Activated CD8-positive, alpha-beta memory T cell treated with anti-CD3 and anti-CD28 coated beads, Interleukin-2, amount 50 U/mL, for 24 hours (primary cell): ENCODE measurements around the gene GNAS.
"Not testable (repeated sequence)": the region's sequence is repeated elsewhere in the genome, so short reads cannot be mapped to it uniquely, and the experiment has no call there.

Source experiments
- DNase-seq: peaks from one replicate; pipeline ENCODE4 v3.0.0-alpha.2; 2020; ENCODE audit errors: extremely low read depth

GNAS gene

DNA sequence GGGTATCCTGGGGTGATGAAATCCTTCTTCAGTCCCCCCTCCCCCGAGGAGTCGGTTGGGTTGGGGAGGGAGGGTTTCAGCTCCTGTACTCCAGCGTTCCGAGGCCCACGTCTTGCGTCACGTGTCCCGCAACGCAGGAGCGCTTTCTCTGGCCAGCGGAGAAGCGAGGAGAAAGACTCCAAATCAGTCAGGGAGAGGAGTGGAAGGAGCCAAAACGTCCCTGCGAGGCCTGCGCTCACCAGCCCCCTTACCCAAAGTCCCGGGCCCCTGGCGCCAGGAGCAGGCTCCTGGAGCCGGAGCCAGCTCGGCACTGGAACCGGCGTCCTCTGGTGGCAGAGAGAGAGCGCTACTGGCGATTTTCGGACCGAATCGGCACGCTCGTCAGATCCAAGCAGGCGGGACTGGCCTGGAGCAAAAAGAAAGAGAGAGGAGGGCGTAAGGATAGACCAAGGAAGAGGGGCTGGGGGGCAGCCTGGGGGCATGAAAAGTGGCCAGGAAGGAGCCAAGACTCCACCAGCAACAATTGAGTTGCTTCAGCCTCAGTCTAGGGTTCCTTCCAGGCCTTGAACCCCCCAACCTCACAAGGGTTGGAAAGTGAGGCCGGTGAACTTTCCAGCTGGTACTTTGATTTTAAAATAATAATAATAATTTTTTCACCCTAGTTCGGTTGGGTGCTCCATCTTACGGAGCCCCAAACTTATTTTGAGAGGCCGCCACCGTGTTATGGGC is at the start of gene GNAS:
TSS of gene GNAS (plus strand) at position 174 of the 729 bp plus-strand sequence.
- DNase-seq: no peak

DNA sequence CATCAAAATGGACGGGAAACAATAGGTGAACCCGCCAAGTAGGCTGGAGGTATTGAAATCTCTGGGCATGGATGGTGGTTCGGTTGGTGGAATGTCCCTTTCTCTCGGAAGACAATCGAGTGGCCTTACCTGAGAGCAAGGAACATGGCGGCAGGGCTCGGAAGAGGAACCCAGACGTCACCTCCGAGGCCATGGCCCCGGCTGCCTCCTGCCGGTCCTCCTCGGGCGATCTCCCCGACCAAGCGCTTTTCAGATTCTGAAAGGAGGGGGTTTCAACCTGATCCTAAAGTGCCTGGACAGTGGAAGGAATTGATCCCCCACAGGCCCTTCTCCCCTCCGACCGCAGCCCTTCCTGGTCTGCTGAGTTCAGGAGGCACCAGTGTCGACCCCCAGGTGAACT is 49.0 kb upstream of the GNAS start:
- DNase-seq: no peak

DNA sequence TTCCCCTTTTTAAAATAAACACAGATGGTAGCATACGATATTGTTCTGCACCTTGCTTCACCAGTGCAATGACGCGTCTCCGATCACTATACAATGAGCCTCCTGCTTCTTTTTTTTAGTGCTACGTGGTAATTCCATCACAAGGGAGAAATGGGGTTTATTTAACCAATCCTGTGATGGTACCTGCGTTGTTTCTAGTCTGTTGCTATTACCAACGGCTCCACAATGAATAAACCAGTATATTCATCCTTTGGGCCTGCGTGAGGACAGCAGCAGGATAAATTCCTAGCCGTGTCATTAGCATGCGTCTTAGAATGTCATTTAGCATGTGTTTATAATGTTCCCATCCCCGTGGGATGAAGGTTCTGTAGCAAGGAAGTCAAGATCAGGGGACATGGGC is 44.7 kb upstream of the GNAS start:
- no peak for DNase-seq

DNA sequence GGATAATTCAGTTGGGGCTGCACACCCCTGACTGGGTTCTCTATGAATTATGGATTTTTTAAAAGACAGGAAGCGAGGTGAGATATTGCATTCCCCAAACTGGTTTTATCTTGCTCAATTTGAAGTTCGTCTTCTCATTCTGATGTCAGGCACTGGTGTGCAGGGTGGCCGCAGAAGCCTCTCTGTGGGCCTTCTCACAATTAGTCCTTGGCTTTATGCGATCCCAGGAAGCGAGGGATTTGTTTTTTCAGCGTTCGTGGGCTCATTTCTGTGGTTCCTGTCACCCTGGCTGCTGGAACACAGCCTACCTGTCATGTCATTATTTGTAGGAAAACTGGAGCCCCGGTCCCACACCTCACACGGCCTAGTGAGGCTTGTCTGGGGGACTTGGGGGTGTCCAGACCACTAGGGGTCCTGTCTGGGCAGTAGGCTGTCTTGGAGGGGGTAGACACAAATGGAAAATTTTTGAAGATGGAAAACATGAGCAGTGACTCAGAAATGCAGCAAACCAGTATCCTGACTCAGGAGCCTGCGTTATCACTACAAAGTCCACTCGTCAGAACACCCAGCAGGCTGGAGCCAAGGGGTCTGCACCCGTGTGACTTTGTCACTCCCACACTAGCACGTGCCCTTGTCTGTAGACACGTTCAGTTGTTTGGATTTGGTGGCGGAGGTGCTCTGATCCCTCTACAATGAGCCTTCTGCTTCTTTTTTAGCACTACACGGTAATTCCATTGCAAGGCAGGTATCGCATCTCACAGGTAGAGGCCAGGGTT is 44.1 kb upstream of the GNAS start:
- no peak for DNase-seq

DNA sequence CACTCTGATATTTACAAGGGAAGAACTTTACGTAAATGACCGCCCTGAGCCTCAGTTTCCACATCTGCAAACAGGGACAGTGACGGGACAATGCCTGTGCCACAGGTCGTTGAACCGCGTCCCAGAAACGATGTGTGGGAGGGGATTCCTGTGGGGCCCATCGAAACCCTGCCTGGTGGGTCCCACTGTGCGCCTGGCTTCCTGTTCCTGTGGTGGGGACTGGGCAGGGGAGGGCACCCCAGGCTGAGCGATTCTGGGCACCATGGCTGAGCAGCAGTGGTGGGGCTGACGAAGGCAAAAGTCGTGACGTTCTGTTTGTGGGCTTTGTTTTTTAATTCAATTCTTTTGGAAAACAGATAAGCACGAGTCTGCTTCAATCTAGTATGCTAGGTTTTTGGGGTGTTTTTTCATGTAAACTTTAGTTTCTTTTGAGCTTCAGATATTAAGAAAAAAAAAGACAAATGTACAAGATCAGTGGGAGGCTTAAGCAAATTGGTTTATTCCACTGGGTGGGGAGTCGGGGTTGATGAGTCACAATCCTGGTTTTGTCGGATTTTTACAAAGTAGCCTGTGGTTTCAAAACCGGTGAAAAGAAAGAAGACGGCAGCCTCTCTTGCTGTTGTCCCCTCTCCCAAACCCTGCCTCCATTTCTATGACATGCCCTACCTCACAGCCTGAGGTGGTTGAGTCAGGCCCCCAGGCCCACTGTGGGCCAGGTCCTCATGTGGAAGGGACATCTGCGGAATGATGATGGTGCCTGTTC is 42.2 kb upstream of the GNAS start:
- no peak for DNase-seq

DNA sequence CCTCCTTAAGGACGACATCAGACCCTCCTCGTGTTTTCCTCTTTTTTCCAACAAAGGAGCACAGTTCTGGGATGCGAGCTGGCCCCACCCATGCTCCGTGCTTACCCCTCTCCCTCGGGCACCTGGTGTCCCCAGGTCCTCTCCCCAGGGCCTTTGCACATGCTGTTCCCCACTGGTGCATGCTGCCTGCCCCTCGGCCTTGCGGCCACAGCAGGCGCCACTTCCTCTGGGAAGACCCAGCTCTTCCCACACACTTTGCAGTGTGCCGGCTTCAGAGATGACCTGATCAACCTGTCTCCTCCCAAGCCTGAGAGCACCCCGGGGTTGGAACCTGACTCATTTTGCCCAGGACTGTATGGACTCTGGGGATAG is 41.7 kb upstream of the GNAS start:
- DNase-seq: no peak

DNA sequence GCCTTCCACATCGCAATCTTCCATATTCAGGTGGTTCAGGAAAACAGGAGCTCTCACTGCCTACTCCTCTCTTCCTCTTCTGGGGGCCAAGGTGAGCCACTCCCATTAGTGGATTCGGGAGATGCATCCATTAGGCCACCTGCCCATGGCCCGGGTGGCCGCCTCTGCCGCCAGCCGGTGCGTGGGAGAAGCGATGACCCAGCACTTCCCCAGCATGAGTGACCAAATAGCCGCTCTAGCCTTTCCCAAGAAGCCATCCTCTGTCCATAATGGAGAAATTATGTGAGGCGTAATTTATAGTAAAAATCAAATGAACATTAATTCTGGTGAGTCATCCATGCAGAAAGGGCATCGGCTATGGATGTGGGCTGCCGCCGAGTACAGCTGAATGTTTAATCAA is 41.2 kb upstream of the GNAS start:
- DNase-seq: no peak

DNA sequence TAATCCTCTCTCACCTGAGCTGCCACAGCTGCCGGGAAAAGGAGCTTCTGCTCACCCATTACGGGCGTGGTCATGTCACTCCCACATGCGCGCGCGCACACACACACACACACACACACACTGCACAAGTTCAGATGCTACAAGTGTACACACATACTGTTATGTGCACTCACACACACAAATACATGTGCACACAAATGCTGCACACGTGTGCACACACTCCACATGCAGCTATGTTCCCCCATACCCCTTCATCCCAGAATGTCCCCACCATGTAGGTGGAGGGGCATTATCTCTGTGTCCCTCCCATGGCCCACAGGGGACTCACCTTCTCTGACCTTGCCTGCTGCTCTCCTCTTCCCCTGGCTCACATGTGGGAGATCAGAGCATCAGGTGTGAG is 39.1 kb upstream of the GNAS start:
- DNase-seq: no peak

DNA sequence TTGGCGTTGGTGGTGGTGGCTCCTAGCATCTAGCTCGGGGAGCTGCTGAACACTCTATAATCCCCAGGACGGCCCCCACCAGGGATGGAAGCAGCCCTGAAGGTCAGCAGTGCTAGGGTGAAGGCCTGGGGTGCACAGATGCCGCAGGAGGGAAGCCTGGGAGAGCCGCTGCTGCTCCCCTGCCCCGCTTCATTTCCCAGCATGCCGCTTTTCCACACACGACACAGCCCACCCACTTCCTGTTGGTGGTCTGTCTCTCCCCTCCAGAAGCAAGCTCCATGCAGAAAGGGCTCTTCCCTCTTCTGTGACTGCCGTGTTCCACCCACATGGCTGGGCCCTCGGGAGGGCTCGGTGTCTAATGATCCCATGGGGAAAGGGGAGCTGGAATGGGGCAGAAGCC is 37.1 kb upstream of the GNAS start:
- DNase-seq: no peak

DNA sequence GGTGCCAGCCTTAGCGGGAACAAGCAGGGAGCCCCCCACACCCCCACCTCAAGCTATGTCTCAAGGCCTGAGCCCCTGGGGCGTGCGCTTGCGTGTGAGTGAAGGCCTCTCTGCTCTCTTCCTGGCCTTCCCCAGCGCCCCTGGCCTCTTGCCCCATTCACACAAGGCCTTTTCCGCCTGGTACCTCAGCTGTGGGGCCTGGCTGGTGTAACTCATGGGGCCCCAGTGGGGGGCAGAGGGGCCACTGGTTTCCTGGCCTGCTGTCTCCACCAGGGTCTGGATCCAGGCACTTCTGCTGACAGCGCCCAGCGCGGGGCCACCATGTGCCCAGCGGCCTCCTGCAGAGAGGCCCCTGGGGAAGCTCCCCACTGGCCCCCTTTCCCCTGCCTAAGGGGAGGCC is 36.5 kb upstream of the GNAS start:
- DNase-seq: no peak

DNA sequence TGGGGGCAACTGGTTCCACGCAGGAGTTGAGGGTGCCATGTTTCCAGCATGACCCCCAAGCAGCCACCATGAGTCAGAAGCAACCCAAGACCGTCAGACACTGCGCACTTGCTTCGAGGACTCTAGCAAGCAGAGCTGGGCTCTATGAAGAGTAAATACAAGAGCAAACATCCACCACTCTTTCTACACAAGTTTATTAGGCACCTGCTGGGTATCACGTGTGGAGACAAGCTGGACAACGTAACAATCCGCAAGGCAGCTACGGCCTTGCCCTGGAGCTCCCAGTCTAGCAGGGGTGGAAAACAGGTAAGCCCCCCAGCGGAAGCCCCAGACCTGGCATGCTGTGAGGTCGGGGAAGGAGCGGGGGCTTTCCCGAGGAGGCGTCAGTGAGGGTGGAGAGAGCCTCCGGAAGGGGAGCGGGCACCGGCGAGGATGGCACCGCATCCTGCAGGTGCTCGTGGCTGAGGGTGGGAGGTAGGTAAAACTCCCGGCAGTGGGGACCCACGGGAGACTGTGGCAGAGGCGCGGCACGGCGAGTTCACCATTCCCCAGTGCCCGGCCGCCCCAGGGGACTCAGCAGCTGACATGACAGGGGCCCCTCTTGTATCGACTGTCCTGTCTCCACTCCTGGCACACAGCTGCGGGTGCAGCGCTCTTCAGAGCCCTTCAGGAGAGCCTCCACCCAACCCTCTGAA is 35.4 kb upstream of the GNAS start:
- no peak for DNase-seq

DNA sequence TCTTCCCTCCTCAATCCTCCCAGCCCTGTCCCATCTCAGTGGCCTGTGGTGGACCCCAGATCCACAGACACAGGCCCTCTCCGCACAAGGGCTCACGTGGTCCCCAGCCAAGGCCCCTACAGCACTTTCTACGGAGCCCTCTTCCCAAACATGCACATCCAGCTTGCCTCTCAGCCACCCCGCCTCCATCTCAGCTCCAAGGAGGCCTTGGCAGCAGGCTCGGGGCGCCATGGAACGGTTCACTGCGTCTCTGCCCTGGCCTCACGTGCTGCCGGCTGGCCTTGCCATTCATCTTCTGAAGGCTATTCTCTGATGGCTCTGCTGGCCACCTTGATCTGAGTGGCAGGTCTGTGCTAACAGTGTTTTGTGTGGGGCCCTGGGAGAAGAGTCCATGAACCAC is 34.8 kb upstream of the GNAS start:
- no peak for DNase-seq

DNA sequence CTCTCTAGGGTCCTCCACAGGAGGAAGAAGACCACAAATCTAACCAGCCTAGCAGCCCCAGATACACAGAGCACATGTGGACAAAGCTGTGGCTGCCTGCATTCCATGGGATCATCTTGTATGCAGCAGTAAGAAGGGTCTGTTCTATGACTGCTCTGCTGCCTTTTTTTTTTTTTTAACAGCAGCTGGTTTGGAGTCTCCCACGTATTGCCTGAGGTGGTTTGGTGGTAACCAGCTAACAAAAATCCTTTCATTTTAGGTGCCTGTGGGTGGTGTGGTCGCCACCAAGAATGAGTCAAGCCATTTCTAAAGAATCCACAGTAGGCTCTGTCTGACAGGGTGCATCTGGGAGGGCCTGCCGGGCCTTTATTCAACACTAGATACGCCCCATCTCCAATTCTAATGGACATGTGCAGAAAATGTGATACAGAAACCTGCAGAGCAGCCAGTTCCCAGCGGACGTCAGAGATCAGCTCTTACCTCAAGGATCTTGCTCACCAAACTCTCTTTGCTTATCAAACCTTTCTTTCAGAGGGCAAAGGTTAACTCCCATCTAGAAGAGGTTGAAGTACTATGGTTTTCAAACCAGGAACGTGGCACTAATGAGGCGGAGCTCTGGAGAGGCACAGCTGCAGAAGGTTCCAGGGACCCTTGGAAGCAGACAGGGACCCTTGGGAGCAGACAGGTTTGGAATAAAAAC is 33.8 kb upstream of the GNAS start:
- DNase-seq: peak; percentile 27

DNA sequence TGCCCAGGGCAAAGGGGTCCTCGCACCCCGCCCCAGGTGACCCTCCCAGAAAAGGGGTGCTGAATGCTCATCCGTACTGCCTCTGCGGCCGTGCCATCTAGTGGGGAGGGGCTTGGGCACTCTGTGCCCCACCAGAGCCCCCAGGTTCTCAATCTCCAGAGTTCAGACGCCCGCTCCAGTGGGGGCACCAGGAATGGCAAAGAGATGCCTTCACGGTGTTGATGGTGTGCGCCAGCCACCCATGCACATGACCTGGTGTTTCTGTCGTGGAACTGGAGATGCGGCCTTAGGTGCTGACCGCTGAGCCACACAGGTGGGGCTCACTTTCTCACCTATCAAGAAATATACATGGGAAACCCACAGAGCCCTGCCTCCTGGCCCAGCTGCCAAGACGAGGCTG is 32.6 kb upstream of the GNAS start:
- no peak for DNase-seq

DNA sequence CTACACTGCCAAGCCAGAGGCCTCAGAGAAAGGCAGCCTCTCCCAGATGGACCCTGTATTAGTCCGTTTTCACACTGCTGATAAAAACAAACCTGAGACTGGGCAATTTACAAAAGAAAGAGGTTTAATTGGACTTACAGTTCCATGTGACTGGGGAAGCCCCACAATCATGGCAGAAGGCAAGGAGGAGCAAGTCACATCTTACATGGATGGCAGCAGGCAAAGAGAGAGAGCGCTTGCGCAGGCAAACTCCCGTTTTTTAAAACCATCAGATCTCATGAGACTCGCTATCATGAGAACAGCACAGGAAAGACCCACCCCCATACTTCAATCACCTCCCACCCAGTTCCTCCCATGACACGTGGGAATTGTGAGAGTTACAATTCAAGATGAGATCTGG is 32.0 kb upstream of the GNAS start:
- DNase-seq: not testable (repeated sequence)

DNA sequence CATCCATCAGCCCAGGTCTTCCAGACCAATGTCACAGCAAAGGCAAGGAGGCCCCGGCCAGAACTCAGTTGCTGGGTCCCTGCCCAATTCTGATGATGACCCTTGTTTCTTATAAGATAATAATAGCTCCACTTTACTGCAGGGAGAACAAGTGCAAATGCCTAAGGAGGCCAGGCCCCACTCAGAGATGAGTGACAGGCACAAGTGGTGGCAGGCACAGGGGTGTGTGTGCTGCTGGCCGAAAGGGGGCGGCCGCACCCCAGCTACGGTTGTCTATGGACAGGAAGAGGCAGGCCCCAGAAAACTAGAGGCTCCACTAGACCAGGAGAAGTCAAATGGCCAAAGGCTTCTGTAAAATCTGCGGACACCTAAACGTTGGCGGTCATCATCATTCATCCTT is 30.4 kb upstream of the GNAS start:
- DNase-seq: no peak

DNA sequence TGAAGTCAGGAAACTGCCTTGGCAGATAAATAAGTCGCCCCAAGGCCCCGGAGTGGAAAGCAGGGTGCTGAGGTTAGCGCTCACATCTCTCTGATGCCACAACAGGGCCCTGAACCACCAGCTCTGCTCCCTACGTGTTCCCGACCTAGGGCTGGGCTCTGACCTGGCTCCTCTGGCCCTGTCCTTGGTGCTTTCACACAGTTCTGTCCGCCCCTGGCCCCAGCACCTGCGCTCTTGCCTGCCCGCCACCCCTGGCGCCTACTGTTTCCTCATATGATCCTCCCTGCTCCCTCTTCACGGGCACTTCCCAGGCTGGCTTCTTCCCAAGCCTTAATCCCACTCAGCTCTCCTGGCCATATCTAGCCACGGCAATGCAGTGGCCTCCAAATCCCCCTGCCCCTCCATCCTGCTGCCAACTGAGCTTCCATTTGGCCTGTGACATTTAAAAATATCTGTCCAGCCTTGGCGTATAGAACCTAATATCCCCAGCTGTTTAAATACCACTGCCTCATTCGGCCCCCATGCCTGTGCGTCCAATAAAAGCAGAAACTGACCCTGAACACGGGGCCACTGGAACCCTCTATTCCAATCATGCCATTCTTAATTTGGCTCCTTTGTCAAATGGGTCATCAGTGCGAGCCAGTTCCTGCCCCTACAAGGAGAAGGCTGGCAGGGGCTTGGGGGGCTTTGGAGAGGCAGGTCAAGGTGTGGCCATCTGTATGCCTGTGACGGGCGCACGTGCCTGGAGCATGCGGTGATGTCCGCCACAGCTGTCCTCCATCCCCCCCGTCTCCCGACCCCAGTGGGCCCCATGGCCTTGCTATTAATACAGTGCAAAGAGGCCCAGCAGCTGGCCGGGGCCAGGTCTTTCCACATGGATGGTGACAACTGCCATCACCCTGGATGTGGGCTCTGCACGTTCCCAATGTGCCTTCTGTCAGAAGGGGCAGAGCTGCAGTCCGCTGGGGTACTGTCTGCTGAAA is 29.5 kb upstream of the GNAS start:
- no peak for DNase-seq

DNA sequence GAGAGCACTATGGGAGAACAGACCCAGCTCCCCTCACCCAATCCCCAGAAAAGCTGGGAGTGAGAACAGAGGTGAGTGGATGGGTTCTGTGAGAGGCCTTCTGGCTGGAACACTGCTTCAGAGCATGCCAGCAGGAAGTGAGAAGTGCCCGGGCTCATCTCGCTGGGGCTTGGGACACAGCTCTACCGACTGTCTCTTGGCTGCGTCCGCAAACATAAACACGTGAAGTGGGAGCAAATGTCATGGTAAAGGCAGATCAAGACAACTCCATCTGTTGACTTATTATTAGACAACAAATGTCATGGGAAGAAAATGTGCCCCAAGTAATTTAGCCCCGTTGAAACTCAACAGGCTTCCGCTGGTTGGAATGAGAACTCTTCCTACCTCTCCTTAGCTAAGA is 27.7 kb upstream of the GNAS start:
- DNase-seq: no peak

DNA sequence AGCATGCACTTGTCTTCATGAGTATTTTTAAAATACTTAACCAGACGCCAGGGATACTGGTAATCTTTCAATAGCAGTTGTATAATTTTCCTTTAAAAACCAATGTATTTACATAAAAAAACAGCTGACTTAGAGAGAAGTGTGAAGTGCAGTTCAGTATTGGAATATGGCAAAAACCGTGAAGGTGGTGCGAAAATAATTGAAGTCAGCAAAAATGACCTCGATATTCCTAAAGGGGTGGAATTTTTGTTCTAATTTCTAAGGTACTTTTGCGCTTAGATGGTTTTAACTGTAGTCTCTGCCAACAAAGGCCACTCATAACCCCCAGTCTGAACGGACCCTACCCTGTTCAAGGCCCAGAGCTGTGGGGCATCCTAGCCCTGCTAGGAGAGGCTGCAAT is 27.1 kb upstream of the GNAS start:
- DNase-seq: no peak

DNA sequence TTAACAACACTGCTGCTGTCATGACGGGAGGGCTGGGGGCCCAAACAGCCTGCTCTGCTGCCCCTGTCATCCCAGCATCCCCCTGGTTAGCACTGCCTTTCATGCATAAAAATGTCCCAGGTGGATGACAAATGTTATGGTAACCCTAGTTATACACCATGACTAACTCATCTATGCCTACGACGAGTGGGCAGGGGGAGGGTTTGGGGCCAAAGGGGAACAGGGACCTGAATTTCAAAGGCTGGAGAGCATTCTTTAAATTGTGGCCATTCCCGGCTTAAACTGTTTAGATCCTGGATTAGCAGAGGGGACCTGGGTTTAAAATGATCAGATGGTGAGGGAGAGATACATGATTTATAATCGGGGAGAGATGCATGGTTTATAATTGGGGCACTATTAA is 26.2 kb upstream of the GNAS start:
- DNase-seq: no peak
